AG09319 (cell line): Measurements from ENCODE around the gene SYNJ2.

Source experiments
- DNase-seq: peaks from one replicate; pipeline ENCODE4 v3.0.0-alpha.2; 2010; ENCODE audit warnings: low read depth; ENCODE audit errors: extremely low read depth
- TF ChIP-seq, protein P1 (sequence below): IDR thresholded peaks from 2 replicates; pipeline ENCODE4 v1.5.1; 2011; ENCODE audit warnings: low read depth, mild to moderate bottlenecking, inconsistent platforms, low read length, moderate library complexity

Gene SYNJ2

DNA sequence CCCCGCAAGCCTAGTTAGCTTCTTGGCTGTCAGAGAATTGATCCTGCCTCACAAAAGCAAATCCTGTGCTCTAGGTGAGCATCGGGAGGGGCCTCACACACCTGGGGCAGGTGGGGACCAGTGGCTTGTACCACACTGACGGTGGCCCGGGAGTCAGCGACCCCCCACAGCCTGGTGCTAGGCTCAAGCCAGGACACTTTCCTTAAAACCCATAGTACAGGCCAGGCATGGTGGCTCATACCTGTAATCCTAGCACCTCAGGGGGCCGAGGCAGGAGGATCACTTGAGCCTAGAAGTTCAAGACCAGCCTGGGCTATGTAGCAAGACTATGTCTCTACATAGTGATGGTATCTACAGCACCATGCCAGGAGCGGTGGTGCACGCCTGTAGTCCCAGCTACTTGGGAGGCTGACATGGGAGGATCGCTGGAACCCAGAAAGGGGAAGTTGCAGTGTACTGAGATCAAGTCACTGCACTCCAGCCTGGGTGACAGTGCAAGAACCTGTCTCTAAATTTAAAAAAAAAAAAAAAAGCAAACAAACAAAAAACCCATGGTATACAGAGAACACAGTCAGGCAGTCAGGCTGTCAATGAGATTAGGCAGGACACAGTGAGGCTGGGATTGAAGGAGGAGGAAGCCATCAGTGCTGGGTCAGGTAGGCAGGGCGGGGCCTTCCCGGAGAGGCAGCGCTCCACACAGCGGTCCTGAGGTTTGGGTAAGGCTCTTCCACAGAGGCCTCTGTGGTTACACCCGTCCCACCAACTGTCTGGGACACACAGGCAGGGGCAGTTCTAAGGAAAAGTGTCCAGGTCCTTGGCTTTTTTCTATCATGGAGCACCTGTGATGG lies 41.3 kb downstream of the SYNJ2 start:
- TF ChIP-seq, protein P1, sequence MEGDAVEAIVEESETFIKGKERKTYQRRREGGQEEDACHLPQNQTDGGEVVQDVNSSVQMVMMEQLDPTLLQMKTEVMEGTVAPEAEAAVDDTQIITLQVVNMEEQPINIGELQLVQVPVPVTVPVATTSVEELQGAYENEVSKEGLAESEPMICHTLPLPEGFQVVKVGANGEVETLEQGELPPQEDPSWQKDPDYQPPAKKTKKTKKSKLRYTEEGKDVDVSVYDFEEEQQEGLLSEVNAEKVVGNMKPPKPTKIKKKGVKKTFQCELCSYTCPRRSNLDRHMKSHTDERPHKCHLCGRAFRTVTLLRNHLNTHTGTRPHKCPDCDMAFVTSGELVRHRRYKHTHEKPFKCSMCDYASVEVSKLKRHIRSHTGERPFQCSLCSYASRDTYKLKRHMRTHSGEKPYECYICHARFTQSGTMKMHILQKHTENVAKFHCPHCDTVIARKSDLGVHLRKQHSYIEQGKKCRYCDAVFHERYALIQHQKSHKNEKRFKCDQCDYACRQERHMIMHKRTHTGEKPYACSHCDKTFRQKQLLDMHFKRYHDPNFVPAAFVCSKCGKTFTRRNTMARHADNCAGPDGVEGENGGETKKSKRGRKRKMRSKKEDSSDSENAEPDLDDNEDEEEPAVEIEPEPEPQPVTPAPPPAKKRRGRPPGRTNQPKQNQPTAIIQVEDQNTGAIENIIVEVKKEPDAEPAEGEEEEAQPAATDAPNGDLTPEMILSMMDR = no peak
- DNase-seq = no peak

DNA sequence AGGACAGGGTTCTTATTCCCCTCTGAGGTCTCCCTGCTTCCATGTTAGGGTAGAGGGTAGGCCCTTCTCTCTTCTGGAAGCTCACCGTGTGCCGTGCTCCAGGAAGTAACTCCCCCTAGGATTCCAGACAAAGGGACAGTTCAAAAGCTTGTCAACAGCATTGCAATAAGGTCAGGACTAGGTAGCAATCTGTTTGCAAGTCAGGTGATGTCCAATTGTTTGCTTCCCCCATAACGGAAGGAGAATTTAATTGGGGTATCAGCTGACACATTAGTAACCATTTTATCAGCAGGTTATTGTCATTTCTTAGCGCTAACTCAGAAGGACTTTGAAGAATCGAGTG lies 41.9 kb downstream of the SYNJ2 start:
- TF ChIP-seq, protein P1 = no peak
- no peak for DNase-seq

DNA sequence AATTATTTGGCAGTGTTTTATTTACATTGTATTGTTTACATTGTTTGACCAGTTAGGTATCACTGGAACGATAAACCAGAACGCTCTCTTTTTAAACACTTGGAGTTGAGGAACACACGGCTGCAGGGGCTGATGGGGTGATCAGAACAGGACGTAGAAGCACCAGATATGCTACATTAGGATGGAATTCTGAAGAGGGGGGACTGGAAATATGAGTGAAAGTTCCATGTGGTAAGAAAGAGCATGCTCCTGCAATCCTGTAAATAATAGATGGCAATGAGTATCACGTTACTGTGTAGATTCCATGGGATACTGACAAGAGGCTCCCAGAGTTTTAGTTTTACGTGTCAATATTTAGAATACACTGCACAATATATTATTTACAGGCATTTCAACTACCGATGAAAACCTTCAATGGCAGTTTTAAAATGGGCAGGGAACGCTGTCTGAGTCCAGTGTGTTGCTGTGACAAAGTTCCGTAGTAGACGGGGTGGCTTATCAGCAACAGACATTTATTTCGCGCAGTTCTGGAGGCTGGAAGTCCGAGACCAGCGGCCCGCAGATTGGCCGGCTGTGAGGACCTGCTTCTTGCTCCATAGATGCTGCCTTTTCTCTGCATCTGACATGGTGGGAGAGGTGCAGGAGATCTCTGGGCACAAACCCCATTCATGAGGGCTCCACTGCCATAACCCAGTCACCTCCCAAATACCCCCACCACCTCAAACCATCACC lies 43.1 kb downstream of the SYNJ2 start:
- TF ChIP-seq, protein P1 = no peak
- no peak for DNase-seq

DNA sequence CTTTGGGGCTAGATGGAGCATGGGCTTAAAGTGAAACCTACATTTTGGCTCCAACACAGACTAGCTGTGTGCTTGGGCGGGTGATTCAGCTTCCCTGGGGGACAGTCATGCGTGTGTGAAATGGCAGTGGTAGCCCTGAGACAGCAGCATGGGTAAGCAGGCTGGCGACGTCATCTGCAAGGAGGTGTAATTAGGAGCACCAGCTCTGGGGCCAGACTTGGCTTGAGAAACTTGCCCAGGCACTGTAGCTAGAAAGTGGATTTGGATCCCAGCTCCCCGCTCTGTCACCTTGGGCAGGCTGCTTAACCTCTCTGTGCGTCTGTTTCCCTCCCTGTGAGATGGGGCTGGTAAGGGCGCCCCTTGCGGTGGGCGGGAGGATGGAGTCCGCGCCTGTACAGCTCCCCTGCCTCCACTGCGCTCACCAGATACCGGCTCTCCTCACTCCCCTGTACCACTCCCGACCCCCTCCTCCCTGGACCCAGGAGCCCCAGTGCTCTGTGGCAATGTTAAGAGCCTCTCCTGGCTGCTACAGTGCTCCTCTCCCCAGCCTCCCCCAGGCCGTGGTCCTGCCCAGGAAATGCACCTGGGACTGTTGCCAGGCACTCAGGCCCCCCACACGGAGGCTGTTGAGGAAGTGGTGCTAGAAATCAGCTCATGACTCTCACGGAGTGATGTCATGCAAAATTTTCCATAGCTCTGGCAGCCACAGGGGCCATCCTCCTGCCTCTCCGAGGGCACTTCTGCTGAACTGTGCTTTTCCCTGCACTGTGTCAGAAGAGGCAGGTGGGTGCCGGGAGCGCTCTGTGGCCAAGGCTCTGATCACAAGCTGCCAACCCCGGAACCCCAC lies 44.6 kb downstream of the SYNJ2 start:
- TF ChIP-seq, protein P1 = peak; percentile 54
- DNase-seq = peak; percentile 82

DNA sequence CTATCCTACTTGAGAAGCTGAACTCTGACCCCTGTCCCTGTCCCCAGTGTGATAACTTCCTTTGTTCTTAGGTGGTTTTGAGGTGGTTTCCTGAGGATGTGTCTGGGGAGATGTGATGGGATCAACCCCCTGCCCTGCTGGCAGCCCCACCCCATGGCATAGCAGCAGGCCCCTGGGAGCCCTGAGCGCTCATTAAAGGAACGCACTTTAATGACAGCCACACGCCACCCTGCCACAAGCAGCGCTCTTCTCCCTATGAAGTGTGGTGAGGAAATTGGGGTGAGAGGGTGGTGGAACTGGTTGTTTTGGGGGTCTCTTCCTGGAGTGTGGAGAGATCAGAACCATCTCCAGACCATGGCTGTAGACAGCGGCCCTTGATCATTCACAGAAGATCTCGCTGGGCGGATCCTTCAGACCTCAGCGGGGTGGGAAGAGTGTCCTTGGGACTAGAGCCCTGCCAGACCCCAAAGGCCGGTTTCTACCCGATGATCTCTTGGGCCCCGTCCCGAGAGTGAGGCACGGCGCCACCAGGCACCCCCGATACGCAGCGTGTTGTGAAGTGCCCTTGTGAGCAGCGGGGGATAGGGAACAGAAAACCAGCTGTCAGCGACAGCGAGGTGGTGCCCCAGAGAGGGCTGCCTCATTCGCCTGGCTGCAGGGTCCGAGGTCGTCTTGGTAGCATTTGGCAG lies 45.4 kb downstream of the SYNJ2 start:
- TF ChIP-seq, protein P1 = no peak
- no peak for DNase-seq

DNA sequence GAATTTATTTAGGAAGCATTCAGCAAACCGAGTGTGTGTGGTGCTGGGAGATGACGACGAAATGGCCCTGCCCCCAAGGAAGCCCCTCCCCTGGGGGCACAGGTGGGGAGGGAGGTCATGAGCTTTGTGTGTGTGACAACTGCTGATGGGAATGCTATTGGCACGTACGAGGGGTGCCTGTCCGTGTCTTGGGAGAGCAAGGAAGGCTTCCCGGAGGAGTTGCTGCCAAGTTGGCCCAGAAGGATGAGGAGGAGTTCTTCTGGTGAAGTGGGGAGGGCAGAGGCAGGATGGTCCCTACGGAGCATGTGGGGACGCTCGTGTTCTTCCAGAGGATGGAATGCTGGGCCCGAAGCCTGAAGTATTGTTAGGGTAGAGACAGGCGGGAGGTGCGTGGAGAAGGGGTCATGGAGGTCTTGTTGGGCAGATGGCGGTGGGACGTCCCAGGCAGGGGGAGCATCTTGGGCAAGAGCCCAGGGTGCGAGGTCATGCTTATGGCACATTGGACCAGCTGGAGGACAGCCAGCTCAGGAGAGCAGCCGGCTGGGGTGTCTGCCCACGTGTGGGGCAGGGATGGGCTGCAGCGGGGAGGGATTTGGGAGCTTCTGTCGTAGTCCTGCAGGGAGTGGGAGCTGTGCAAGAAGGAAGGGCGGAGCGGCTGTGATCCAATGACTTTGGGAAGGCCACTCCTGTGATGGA lies 46.1 kb downstream of the SYNJ2 start:
- DNase-seq = no peak
- TF ChIP-seq, protein P1 = no peak
